Mesendoderm (in vitro differentiated cells): ENCODE measurements around the gene BSDC1.

Experiments
- DNase-seq: peaks from one replicate; pipeline ENCODE4 v3.0.0; 2013
- H2AK5ac ChIP-seq: 2 replicates; pipeline ENCODE4 v1.6.1; 2013; ENCODE audit warnings: low read length, inconsistent platforms
- H2BK120ac ChIP-seq: 2 replicates; pipeline ENCODE4 v1.6.1; 2013; ENCODE audit warnings: low read depth, mild to moderate bottlenecking, low read length, moderate library complexity, mixed read lengths
- H2BK15ac ChIP-seq: replicated peaks from 2 replicates; pipeline ENCODE4 v1.6.1; 2013; ENCODE audit warnings: low read depth, mild to moderate bottlenecking, moderate library complexity
- H2BK5ac ChIP-seq: 2 replicates; pipeline ENCODE4 v1.6.1; 2013; ENCODE audit warnings: low read length, inconsistent platforms
- H3K18ac ChIP-seq: 2 replicates; pipeline ENCODE4 v1.6.1; 2013; ENCODE audit warnings: mild to moderate bottlenecking, low read length, mixed read lengths
- H3K23ac ChIP-seq: one replicate; pipeline ENCODE4 v1.6.1; 2013; ENCODE audit warnings: low read length
- H3K27ac ChIP-seq: 2 replicates; pipeline ENCODE4 v1.5.1; 2013; ENCODE audit warnings: low read depth, mild to moderate bottlenecking, inconsistent platforms, low read length, moderate library complexity
- H3K27me3 ChIP-seq: 2 replicates; pipeline ENCODE4 v1.6.1; 2013; ENCODE audit warnings: low read length, control low read depth, mild to moderate bottlenecking, inconsistent platforms; ENCODE audit not compliant: insufficient read depth, poor library complexity
- H3K36me3 ChIP-seq: 2 replicates; pipeline ENCODE4 v1.6.1; 2013; ENCODE audit warnings: low read length, inconsistent platforms; ENCODE audit not compliant: control insufficient read depth, insufficient read depth
- H3K4ac ChIP-seq: one replicate; pipeline ENCODE4 v1.6.1; 2013; ENCODE audit warnings: low read depth, mild to moderate bottlenecking, low read length, moderate library complexity
- H3K4me1 ChIP-seq: 2 replicates; pipeline ENCODE4 v1.6.1; 2013; ENCODE audit warnings: low read depth, low read length, inconsistent platforms; ENCODE audit not compliant: control insufficient read depth
- H3K4me2 ChIP-seq: 2 replicates; pipeline ENCODE4 v1.6.1; 2013; ENCODE audit warnings: low read length
- H3K4me3 ChIP-seq: 2 replicates; pipeline ENCODE4 v1.5.1; 2013; ENCODE audit warnings: mild to moderate bottlenecking, low read length
- H3K56ac ChIP-seq: one replicate; pipeline ENCODE4 v1.6.1; 2013; ENCODE audit warnings: low read length
- H3K79me1 ChIP-seq: 2 replicates; pipeline ENCODE4 v1.6.1; 2013; ENCODE audit warnings: low read length, inconsistent platforms
- H3K79me2 ChIP-seq: 2 replicates; pipeline ENCODE4 v1.6.1; 2013; ENCODE audit warnings: mild to moderate bottlenecking, low read length; ENCODE audit not compliant: control insufficient read depth, insufficient read depth
- H3K9ac ChIP-seq: 2 replicates; pipeline ENCODE4 v1.6.1; 2013; ENCODE audit warnings: low read length, inconsistent platforms
- H4K5ac ChIP-seq: one replicate; pipeline ENCODE4 v1.6.1; 2013; ENCODE audit warnings: low read length
- H4K8ac ChIP-seq: one replicate; pipeline ENCODE4 v1.6.1; 2013; ENCODE audit warnings: low read depth, mild to moderate bottlenecking, control low read depth, low read length, moderate library complexity
- WGBS: extraction: QIAGEN DNeasy Blood & Tissue Kit; methylation state at CpG from one replicate; pipeline ENCODE4 v1.1.7; 2013; ENCODE audit warnings: low lambda C conversion rate, missing lambda C conversion rate; ENCODE audit not compliant: insufficient coverage; ENCODE audit errors: extremely low coverage; 5-methylcytosine and 5-hydroxymethylcytosine counted together

The BSDC1 gene

GRCh38 chr1:32411261-32411660, 17.0 kb upstream of the BSDC1 start:
- Histone ChIP-seq H4K8ac (no peak overlapping the region), H4K5ac (no peak overlapping the region), H3K4me1 (no peaks in the 10 kb centered on the region), H3K27me3 (no peaks in the 10 kb centered on the region), H3K79me2 (no peaks in the 10 kb centered on the region), H3K9ac (no peak overlapping the region), H3K4me3 (no peak overlapping the region), H3K4ac (no peak overlapping the region), H3K18ac (no peak overlapping the region), H3K27ac (no peak overlapping the region), H3K79me1 (no peaks in the 10 kb centered on the region), H2BK15ac (no peak overlapping the region), H3K56ac (no peak overlapping the region), H2BK120ac (no peak overlapping the region), H3K4me2 (no peak overlapping the region), H3K36me3 (no peaks in the 10 kb centered on the region), H2AK5ac (no peak overlapping the region), H2BK5ac (no peak overlapping the region), H3K23ac (no peak overlapping the region)
- DNase-seq = no peak

- H3K27ac ChIP-seq = no peak overlapping the region
- H3K79me1 ChIP-seq = no peaks in the 10 kb centered on the region
- H3K56ac ChIP-seq = no peak overlapping the region
- no peak overlapping the region for H4K8ac ChIP-seq
- no peak overlapping the region for H3K4me2 ChIP-seq
- no peak for DNase-seq
- no peak overlapping the region for H2BK120ac ChIP-seq
- H3K9ac ChIP-seq = no peak overlapping the region
- no peaks in the 10 kb centered on the region for H3K79me2 ChIP-seq
- no peaks in the 10 kb centered on the region for H3K4me1 ChIP-seq
- H3K23ac ChIP-seq = no peak overlapping the region
- no peak overlapping the region for H4K5ac ChIP-seq
- H3K4me3 ChIP-seq = no peak overlapping the region
- H3K27me3 ChIP-seq = no peaks in the 10 kb centered on the region
- no peaks in the 10 kb centered on the region for H3K36me3 ChIP-seq
- no peak overlapping the region for H2AK5ac ChIP-seq
- no CpG with 5 or more reads among the region's 4 CpGs for WGBS
- H2BK15ac ChIP-seq = no peak overlapping the region
- H3K18ac ChIP-seq = no peak overlapping the region
- no peak overlapping the region for H2BK5ac ChIP-seq
- no peak overlapping the region for H3K4ac ChIP-seq
These were observed 12.4 kb upstream of the BSDC1 start for GRCh38 chr1:32406629-32407111.

GRCh38 chr1:32405672-32406467, 11.6 kb upstream of the BSDC1 start:
- Histone ChIP-seq H3K23ac (no peak overlapping the region), H2BK5ac (no peak overlapping the region), H3K79me1 (no peaks in the 10 kb centered on the region), H3K4me1 (no peaks in the 10 kb centered on the region), H3K27ac (no peak overlapping the region), H2AK5ac (no peak overlapping the region), H3K4me2 (no peak overlapping the region), H3K18ac (no peak overlapping the region), H3K79me2 (no peaks in the 10 kb centered on the region), H3K27me3 (no peaks in the 10 kb centered on the region), H3K36me3 (no peaks in the 10 kb centered on the region), H2BK15ac (no peak overlapping the region), H3K56ac (no peak overlapping the region), H2BK120ac (no peak overlapping the region), H4K5ac (no peak overlapping the region), H3K9ac (no peak overlapping the region), H4K8ac (no peak overlapping the region), H3K4me3 (no peak overlapping the region), H3K4ac (no peak overlapping the region)
- no CpG with 5 or more reads among the region's 4 CpGs for WGBS
- peak; percentile 24 for DNase-seq

GRCh38 chr1:32404946-32405345, 10.7 kb upstream of the BSDC1 start:
- Histone ChIP-seq H3K27ac (no peak overlapping the region), H3K79me1 (no peaks in the 10 kb centered on the region)

GRCh38 chr1:32400876-32401631, 6.8 kb upstream of the BSDC1 start:
- peak overlapping the region; percentile 37 for H3K9ac ChIP-seq
- H3K4ac ChIP-seq = no peak overlapping the region
- H3K56ac ChIP-seq = peak overlapping the region; percentile 81
- no peak overlapping the region for H2BK120ac ChIP-seq
- H3K23ac ChIP-seq = no peak overlapping the region
- no peak overlapping the region for H2AK5ac ChIP-seq
- H3K79me1 ChIP-seq = no peaks in the 10 kb centered on the region
- H3K27ac ChIP-seq = no peak overlapping the region
- peak overlapping the region; percentile 33 for H4K5ac ChIP-seq
- no CpG with 5 or more reads among the region's 13 CpGs for WGBS
- H3K4me1 ChIP-seq = no peaks in the 10 kb centered on the region
- H3K4me2 ChIP-seq = no peak overlapping the region
- peak; percentile 91 for DNase-seq
- H3K4me3 ChIP-seq = no peak overlapping the region
- H3K27me3 ChIP-seq = no peaks in the 10 kb centered on the region
- no peak overlapping the region for H2BK15ac ChIP-seq
- H3K36me3 ChIP-seq = no peaks in the 10 kb centered on the region
- no peak overlapping the region for H4K8ac ChIP-seq
- no peak overlapping the region for H2BK5ac ChIP-seq
- H3K79me2 ChIP-seq = no peaks in the 10 kb centered on the region
- H3K18ac ChIP-seq = no peak overlapping the region

More at GRCh38 chr1:32404946-32405345, 10.7 kb upstream of the BSDC1 start:
- Histone ChIP-seq H3K4ac (no peak overlapping the region), H3K27me3 (no peaks in the 10 kb centered on the region), H3K79me2 (no peaks in the 10 kb centered on the region), H4K5ac (no peak overlapping the region), H3K4me3 (no peak overlapping the region), H2BK5ac (no peak overlapping the region), H2BK120ac (no peak overlapping the region), H2AK5ac (no peak overlapping the region), H4K8ac (no peak overlapping the region), H3K4me2 (no peak overlapping the region), H2BK15ac (no peak overlapping the region), H3K4me1 (no peaks in the 10 kb centered on the region), H3K9ac (no peak overlapping the region), H3K23ac (no peak overlapping the region), H3K56ac (no peak overlapping the region), H3K36me3 (no peaks in the 10 kb centered on the region), H3K18ac (no peak overlapping the region)
- WGBS = no CpG with 5 or more reads among the region's 2 CpGs
- no peak for DNase-seq
